Measurements from ENCODE around the gene HS1BP3. TPM values are rescaled to one million over a fixed set of nuclear protein-coding genes. Genes with fewer than 3 reads are reported as not detected.

The HS1BP3 gene
- total and polyA plus RNA-seq, 2 donors (not counting 3 experiments of a cell fraction or from before 2014, with no cell fraction given), result 27.4 to 33.1 TPM

- no peaks in the 10 kb centered on the region for H3K9me1 ChIP-seq (replicated peaks; ENCODE audit: control insufficient read depth, extremely low read depth, insufficient read depth, low read length)
- TF ChIP-seq FOS (IDR thresholded peaks at IDR 0.05; ENCODE audit: borderline replicate concordance, insufficient read depth, low read length), result no peak
- no peak for TF ChIP-seq CTCF (IDR thresholded peaks at IDR 0.05; ENCODE audit: extremely low read depth in 1 of 2, insufficient read depth in 1 of 2, low read depth in 1 of 2, low read length in 2 of 2)
- TF ChIP-seq EZH2 (IDR thresholded peaks at IDR 0.05; ENCODE audit: borderline replicate concordance, low read depth, low read length, severe bottlenecking), result no peak
- no peak for TF ChIP-seq MAX (IDR thresholded peaks at IDR 0.05; ENCODE audit: insufficient read depth, insufficient read length)
- no peak for TF ChIP-seq MYC (IDR thresholded peaks at IDR 0.05; ENCODE audit: low read depth, low read length)
- no peak for TF ChIP-seq POLR2A (IDR thresholded peaks at IDR 0.05; ENCODE audit: low read depth, low read length)
- no peak for TF ChIP-seq JUN (IDR thresholded peaks at IDR 0.05; ENCODE audit: borderline replicate concordance, insufficient read depth, insufficient read length, low read depth)
- no peak for TF ChIP-seq POLR2AphosphoS5 (IDR thresholded peaks at IDR 0.05; ENCODE audit: insufficient read depth, low read depth, low read length)
- H4K20me1 ChIP-seq (replicated peaks; ENCODE audit: control insufficient read depth, extremely low read depth, insufficient read depth, low read length), result no peaks in the 10 kb centered on the region
- CTCF ChIA-PET, result interaction anchor here (0.6 to 0.8 kb wide), 3 partner anchors 9 to 141 kb away, joined by 3 read pairs; no protein-coding TSS in a partner anchor
- H3K27ac ChIP-seq (ENCODE audit: insufficient read depth, low read depth, low read length), result peak overlapping the region; percentile 76
- no peak overlapping the region for H3K4me2 ChIP-seq (ENCODE audit: insufficient read depth, low read length)
- POLR2A ChIA-PET, result interaction anchor here (1.0 to 1.2 kb wide), 2 partner anchors 132 to 136 kb away, joined by 3 to 5 read pairs; partner anchors contain the start of gene RHOB
- no peak overlapping the region for H2AFZ ChIP-seq (ENCODE audit: low read depth, low read length)
- H3K9ac ChIP-seq (replicated peaks; ENCODE audit: extremely low read depth, insufficient read depth, low read length), result no peak overlapping the region
- no peak for DNase-seq (ENCODE audit: low read depth, low spot score)
- no peaks in the 10 kb centered on the region for H3K27me3 ChIP-seq (ENCODE audit: control insufficient read depth in 2 of 2, insufficient read depth in 2 of 2, low read length in 2 of 2)
- intact Hi-C loops (cut with micrococcal nuclease), result no loop called here
- no TSS peak for BruUV-seq (replicated peaks)
- dilution Hi-C loops (cut with MboI; ENCODE audit: extremely low pct_ligation_motif_present, low sequenced_read_pairs), result no loop called here
- peaks cover 60% of the 10 kb centered on the region for H3K4me1 ChIP-seq (ENCODE audit: control insufficient read depth, extremely low read depth, insufficient read depth, low read length)
- H3K9me3 ChIP-seq (replicated peaks; ENCODE audit: control insufficient read depth, insufficient read depth, low read length), result no peaks in the 10 kb centered on the region
- no peak for FAIRE-seq
- no peaks in the 10 kb centered on the region for H3K79me2 ChIP-seq (ENCODE audit: control insufficient read depth, insufficient read depth, low read length)
- H3K4me3 ChIP-seq (replicated peaks in 1 of 3; ENCODE audit: insufficient read depth in 1 of 3, low read depth in 1 of 3, low read length in 3 of 3), result no peak overlapping the region
- H3K36me3 ChIP-seq (ENCODE audit: control insufficient read depth in 2 of 2, extremely low read depth in 1 of 2, insufficient read depth in 2 of 2, low read length in 2 of 2), result no peaks in the 10 kb centered on the region
These were observed 68.2 kb downstream of the HS1BP3 start for GRCh38 chr2:20582600-20583221.
